K562 (cell line): ENCODE measurements around the gene MALSU1. TPM values are rescaled to one million over a fixed set of nuclear protein-coding genes. Genes with fewer than 3 reads are reported as not detected.

Experiments
- ATF6 ChIP-seq: sonication (generic); formaldehyde crosslinking; IDR thresholded peaks from 2 replicates; pipeline ENCODE4 v1.4.0; 2020; ENCODE audit warnings: mild to moderate bottlenecking, missing genetic modification reagents
- FOXA3 ChIP-seq, 2 experiments: fragments of 450-650 bp in 1 of 2; sonication (generic) in 1 of 2; formaldehyde crosslinking; IDR thresholded peaks in 1 of 2; conservative IDR thresholded peaks in 1 of 2; 2 replicates each; pipeline versions ENCODE4 v1.4.0 to v1.8.0; 2020 to 2022; ENCODE audit warnings: mild to moderate bottlenecking in 2 of 2, missing genetic modification reagents in 1 of 2
- HDAC1 ChIP-seq, 2 experiments: fragments of 450-650 bp; IDR thresholded peaks; 2 replicates each; pipeline ENCODE4 v1.6.1; 2016 to 2017; ENCODE audit warnings: inconsistent platforms in 1 of 2, mild to moderate bottlenecking in 1 of 2, moderate library complexity in 1 of 2
- MXI1 ChIP-seq: IDR thresholded peaks from 2 replicates; pipeline ENCODE4 v1.6.1; 2011; ENCODE audit warnings: low read depth, mild to moderate bottlenecking, improper control_type of control experiment, low read length
- NFE2 ChIP-seq: IDR thresholded peaks from 2 replicates; pipeline ENCODE4 v1.6.1; 2014; ENCODE audit warnings: antibody characterized with exemption, low read depth
- NR2C2 ChIP-seq, 2 experiments: fragments of 200-800 bp in 1 of 2; sonication (Bioruptor generic) in 1 of 2; sonication (generic) in 1 of 2; formaldehyde crosslinking in 1 of 2; IDR thresholded peaks; 2 replicates each; pipeline versions ENCODE4 v1.6.1 to v1.8.0; 2016 to 2022; ENCODE audit warnings: mild to moderate bottlenecking in 1 of 2, missing compliant biosample characterization in 1 of 2, missing genetic modification characterization in 1 of 2, missing genetic modification reagents in 1 of 2
- REST ChIP-seq, 2 experiments: fragments of 450-650 bp; formaldehyde crosslinking in 1 of 2; IDR thresholded peaks; 2 replicates each; pipeline versions ENCODE4 v1.4.0 to v1.6.1; 2014 to 2020; ENCODE audit warnings: mild to moderate bottlenecking in 2 of 2, borderline replicate concordance in 1 of 2, low read depth in 1 of 2
- SRF ChIP-seq, 2 experiments: fragments of 250-450, 450-650 bp in 1 of 2; sonication (Bioruptor Pico) in 1 of 2; sonication (generic) in 1 of 2; formaldehyde crosslinking; IDR thresholded peaks; 2 replicates each; pipeline versions ENCODE4 v1.5.0 to v1.5.1; 2020 to 2022; ENCODE audit warnings: mild to moderate bottlenecking in 1 of 2, missing genetic modification reagents in 1 of 2
- ZNF212 ChIP-seq: fragments of 450-650 bp; formaldehyde crosslinking; IDR thresholded peaks from 2 replicates; pipeline ENCODE4 v1.4.0; 2020; ENCODE audit warnings: mild to moderate bottlenecking
- ZNF217 ChIP-seq: sonication (generic); formaldehyde crosslinking; IDR thresholded peaks from 2 replicates; pipeline ENCODE4 v1.8.0; 2022; ENCODE audit warnings: mild to moderate bottlenecking, missing genetic modification reagents
- ZNF561 ChIP-seq: fragments of 450-650 bp; formaldehyde crosslinking; conservative IDR thresholded peaks from 2 replicates; pipeline ENCODE4 v1.4.0; 2020; ENCODE audit warnings: mild to moderate bottlenecking, moderate library complexity
- polyA plus RNA-seq, 8 experiments: library from polyadenylated mRNA; depleted of rRNA in 4 of 8; stranded (reverse) in 5 of 8; unstranded in 3 of 8; fragments of >200 nt; fragmentation: Nextera tagmentation in 2 of 8; fragmentation: Illumina TruSeq in 1 of 8; extraction: Ambion mirVana in 2 of 8; extraction: Trizol in 1 of 8; gene quantifications; 2 replicates each; pipeline versions ENCODE4 v1.2.1 to v1.2.3, GENCODE V29; 2011 to 2014; ENCODE audit warnings: inconsistent platforms in 1 of 8, missing spikeins in 1 of 8
- total RNA-seq, 7 experiments: library from RNA; depleted of rRNA in 6 of 7; stranded (reverse); fragments of >200 nt in 6 of 7; fragmentation: Illumina TruSeq in 2 of 7; extraction: Trizol in 2 of 7; gene quantifications; 2 replicates each; pipeline versions ENCODE4 v1.2.1 to v1.2.3, GENCODE V29; 2011 to 2021; ENCODE audit warnings: low replicate concordance in 1 of 7
- TF ChIP-seq, protein P1 (sequence below): IDR thresholded peaks from 2 replicates; pipeline ENCODE4 v1.6.1; 2012; ENCODE audit warnings: low read depth, low read length, improper control_type of control experiment, borderline replicate concordance
- TF ChIP-seq, protein P2 (sequence below): fragments of 250-450 bp; sonication (Bioruptor Pico); IDR thresholded peaks from 2 replicates; pipeline ENCODE4 v1.4.0; 2020; ENCODE audit warnings: mild to moderate bottlenecking

The MALSU1 gene
- total and polyA plus RNA-seq, 9 of the 15 experiments (the other 6 are each of a cell fraction or from before 2014, with no cell fraction given) = 12.3 to 308 (median 81.2) TPM

DNA sequence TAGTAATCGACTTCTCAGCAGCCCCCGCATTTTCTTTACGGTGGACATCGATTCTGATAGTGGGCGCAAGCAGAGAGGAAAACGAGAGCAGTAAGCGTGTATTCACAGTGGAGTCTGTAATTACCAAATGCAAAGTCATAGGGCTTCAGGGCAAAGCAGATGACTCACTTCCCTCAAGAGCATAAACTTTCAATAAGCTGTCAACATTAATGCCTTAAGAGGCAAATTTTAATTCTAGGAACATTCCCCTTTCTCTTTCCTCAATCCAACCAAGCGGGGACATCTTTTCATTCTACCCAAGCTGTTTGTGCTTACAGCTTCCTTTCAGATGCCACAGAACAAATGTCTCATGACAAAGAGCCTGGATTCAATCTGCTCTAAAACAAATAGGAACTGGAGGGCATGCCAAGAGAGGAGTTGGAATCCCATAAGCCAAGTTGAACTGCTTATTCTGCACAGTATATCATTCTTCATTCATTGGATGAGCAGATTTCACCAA is 48.6 kb downstream of the MALSU1 start (continued):
- TF ChIP-seq SRF (CRISPR knock-in tag; IDR thresholded peaks at IDR 0.05) (peak in 1 of 2 experiments; percentile 77; a peak in 2 of 4 replicates), MXI1 (no peak), ZNF561 (no peak), ZNF212 (CRISPR knock-in tag) (no peak), REST (IDR thresholded peaks at IDR 0.05; ENCODE audit: borderline replicate concordance) (no peak), REST (CRISPR knock-in tag; IDR thresholded peaks at IDR 0.05; ENCODE audit: low read depth) (no peak), ZNF217 (no peak), NFE2 (peak; percentile 92), FOXA3 (CRISPR knock-in tag; conservative IDR thresholded peaks at IDR 0.05 in 1 of 2, IDR thresholded peaks at IDR 0.05 in 1 of 2) (no peak), HDAC1 (IDR thresholded peaks at IDR 0.05) (peak in 1 of 2 experiments; percentile 62; a peak in 2 of 4 replicates), ATF6 (CRISPR knock-in tag) (0 out of 2 replicates have a peak, but pooled peaks have one; percentile 48), NR2C2 (CRISPR knock-in tag; IDR thresholded peaks at IDR 0.05) (no peak), NR2C2 (tag; IDR thresholded peaks at IDR 0.05) (peak; percentile 43; the same call in 1 of the 2 replicates)
- TF ChIP-seq, protein P1, sequence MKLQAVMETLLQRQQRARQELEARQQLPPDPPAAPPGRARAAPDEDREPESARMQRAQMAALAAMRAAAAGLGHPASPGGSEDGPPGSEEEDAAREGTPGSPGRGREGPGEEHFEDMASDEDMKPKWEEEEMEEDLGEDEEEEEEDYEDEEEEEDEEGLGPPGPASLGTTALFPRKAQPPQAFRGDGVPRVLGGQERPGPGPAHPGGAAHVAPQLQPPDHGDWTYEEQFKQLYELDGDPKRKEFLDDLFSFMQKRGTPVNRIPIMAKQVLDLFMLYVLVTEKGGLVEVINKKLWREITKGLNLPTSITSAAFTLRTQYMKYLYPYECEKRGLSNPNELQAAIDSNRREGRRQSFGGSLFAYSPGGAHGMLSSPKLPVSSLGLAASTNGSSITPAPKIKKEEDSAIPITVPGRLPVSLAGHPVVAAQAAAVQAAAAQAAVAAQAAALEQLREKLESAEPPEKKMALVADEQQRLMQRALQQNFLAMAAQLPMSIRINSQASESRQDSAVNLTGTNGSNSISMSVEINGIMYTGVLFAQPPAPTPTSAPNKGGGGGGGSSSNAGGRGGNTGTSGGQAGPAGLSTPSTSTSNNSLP = peak; percentile 51; the same call in 1 of the 2 replicates
- TF ChIP-seq, protein P2, sequence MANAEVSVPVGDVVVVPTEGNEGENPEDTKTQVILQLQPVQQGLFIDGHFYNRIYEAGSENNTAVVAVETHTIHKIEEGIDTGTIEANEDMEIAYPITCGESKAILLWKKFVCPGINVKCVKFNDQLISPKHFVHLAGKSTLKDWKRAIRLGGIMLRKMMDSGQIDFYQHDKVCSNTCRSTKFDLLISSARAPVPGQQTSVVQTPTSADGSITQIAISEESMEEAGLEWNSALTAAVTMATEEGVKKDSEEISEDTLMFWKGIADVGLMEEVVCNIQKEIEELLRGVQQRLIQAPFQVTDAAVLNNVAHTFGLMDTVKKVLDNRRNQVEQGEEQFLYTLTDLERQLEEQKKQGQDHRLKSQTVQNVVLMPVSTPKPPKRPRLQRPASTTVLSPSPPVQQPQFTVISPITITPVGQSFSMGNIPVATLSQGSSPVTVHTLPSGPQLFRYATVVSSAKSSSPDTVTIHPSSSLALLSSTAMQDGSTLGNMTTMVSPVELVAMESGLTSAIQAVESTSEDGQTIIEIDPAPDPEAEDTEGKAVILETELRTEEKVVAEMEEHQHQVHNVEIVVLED (CRISPR knock-in tag) = no peak
